Measurements from ENCODE around the gene JADE2. TPM values are rescaled to one million over a fixed set of nuclear protein-coding genes. Genes with fewer than 3 reads are reported as not detected.
"Not testable (repeated sequence)": the region's sequence is repeated elsewhere in the genome, so short reads cannot be mapped to it uniquely, and the experiment has no call there.

Gene JADE2
- total RNA-seq, 1 donor from 2014 or later: 14.2 TPM

DNA sequence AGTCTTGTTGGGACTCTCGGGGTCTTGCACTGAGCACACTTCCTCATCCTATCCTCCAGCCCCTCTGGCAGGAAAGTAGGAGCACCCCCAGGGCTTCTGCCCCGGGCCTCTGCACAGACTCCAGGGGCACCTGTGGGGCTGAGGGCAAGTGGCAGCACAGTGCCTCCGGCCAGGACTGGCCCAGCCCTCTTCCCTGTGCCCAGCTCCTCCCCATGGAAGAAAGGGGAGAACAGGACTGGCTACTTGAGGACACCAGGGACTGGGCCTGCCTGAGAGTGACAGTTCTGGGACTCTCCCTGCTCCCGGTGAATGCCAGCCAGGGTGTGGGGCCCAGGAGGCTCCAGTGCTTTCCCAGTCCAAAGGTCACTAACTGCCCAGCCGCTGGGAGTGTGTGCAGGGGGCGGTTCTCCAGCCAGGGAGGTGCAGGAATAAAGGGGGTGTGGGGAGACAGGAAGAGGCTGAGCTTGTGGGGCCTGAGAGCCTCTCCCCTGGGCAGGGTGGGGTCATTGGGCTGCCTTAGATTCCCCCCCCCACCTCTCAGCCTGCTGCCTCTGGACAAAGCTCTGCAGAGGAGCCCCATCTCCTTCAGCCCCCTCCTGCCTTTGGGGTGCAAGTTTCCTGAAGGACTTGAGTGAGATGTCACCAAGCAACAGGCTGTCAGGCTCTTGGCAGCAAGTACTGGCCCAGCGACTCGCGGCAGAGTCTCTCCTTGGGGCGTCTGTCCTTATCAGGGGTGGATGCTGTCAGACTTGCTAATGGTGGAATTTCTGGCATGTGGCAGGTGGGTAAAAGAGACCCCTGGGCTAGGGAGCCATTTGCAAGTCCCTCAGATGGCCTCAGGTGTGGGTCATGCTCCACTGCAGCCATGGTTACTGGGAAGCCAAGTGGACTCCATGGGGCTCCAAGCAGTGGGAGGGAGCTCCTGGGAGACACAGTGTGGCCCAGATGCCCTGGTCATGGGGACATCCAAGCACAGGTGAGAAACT, 19.1 kb upstream of the JADE2 start:
- peak; percentile 99 for DNase-seq (ENCODE audit: low spot score)
- ATAC-seq: peak; percentile 87

DNA sequence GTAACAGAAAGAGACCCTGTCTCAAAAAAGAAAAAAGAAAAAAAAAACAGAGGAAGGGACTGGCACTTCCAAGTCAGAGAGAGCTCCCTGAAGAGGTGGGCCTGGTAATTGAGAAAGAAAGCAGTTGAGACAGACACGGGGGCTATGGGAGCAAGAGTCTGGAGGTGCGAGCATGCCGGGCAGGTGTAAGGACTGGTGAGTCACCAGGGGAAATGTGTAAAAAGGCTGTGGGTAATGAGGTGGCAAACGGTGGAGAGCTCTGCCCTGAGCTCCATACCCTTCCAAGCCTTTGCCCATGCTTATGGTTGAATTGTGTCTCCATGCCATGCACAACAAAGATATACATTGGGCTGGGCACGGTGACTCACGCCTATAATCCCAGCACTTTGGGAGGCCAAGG, 18.0 kb upstream of the JADE2 start:
- ATAC-seq (no peak), DNase-seq (ENCODE audit: low spot score) (no peak)

- no peak for DNase-seq (ENCODE audit: low spot score)
These were observed 16.8 kb upstream of the JADE2 start for GRCh38 chr5:134508521-134509195.

DNA sequence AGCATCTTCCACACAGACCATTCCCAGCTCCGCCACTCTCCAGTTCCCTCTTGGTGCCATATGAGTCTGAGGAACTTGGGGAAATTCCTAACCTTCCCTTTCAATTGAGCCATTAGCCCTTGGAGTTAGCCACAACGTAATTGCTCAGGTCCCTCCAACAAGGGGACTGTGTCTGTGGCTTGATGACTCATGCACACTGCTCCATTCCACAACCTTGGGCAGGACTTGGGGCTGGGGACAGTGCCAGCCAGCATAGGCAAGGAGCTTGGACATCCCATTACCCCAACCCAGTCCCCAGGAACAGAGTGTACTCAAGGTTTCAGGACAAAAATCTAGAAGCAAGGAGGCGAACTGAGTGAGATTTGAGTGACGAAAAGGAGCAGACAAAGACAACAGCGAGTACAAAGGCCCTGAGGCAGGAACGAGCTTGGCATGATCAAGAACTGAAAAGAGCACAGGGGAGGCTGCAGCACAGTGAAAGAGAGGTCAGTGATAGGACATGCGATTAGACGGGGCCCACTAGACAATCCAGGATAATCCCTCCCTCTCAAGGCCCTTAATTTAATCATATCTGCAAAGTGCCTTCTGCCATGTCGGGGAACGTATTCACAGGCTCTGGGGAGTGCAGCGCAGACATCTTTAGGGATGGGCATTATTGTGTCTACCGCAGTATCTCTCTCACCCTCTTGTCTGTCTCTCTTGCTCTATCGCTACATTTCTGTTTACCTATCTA, 16.0 kb upstream of the JADE2 start:
- no peak for ATAC-seq
- no peak for DNase-seq (ENCODE audit: low spot score)

More at GRCh38 chr5:134508521-134509195, 16.8 kb upstream of the JADE2 start:
- ATAC-seq: no peak

GRCh38 chr5:134510970-134511795, 14.3 kb upstream of the JADE2 start:
- no peak for DNase-seq (ENCODE audit: low spot score)
- no peak for ATAC-seq

DNA sequence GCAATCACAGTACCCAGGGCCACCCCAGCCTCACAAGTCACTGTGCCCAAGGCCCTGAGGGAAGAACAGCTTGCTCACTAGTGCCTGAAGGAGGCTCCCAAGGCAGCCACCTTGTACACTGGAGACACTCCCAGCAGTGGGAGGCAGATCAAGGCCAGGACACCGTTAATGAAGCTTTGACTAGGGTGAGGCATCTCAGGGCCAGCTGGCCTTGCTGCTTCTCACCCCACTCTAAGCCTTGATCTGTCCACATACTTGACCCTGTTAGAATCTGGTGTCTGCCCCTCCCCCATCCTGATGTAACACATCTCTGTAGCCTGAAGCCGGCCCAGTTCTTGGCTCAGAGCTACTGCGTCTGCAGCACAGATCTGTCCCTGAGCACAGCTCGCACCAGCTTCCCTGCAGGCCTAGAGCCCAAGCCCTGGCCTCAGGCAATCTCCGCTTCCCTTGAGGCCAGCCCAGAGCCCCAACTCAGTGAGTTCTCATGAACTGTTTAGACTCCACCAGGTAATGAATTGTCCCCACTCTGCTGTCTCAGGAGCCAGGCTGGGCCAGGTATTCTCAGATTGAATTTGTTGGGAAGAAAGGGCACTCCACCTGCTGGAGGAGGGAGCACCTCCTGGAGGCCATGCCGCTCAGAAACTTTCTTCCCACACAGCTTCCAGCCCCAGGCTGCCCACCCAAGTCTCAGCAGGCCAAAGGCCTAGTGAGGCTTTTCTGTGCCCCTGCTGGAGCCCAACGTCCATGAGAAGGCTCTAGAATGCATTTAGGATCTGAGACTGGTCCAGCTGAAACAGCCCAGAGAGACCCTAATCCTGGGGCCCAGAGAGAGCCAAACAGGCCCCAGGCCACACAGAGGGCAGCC, 13.4 kb upstream of the JADE2 start:
- peak; percentile 95 for ATAC-seq
- peak; percentile 91 for DNase-seq (ENCODE audit: low spot score)

- no peak for DNase-seq (ENCODE audit: low spot score)
- ATAC-seq: no peak
These were observed 12.8 kb upstream of the JADE2 start for GRCh38 chr5:134512661-134512999.

- no peak for DNase-seq (ENCODE audit: low spot score)
- ATAC-seq: no peak
These were observed 9.7 kb upstream of the JADE2 start for GRCh38 chr5:134515801-134516200.

GRCh38 chr5:134516984-134517383, 8.5 kb upstream of the JADE2 start:
- not testable (repeated sequence) for ATAC-seq; DNase-seq (ENCODE audit: low spot score)

DNA sequence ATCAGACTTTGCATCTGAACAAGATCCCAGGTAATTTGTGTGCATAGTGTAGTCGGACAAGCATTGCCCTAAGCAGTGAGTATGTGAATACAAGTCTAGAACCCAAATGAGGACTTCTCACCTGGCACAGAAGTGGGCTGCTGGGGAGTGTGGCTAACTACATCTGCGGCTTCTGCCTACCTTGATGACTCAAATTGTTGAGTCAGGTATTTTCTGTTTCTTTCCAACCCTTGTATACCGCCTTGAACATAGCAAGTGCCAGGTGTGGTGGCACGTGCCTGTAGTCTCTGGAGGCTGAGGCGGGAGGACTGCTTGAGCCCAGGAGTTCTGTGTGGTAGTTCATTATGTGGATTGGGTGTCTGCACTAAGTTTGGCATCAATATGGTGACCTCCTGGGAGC, 7.9 kb upstream of the JADE2 start:
- ATAC-seq (no peak), DNase-seq (ENCODE audit: low spot score) (no peak)

GRCh38 chr5:134519989-134520388, 5.5 kb upstream of the JADE2 start:
- DNase-seq (ENCODE audit: low spot score) (no peak), ATAC-seq (peak; percentile 63)

DNA sequence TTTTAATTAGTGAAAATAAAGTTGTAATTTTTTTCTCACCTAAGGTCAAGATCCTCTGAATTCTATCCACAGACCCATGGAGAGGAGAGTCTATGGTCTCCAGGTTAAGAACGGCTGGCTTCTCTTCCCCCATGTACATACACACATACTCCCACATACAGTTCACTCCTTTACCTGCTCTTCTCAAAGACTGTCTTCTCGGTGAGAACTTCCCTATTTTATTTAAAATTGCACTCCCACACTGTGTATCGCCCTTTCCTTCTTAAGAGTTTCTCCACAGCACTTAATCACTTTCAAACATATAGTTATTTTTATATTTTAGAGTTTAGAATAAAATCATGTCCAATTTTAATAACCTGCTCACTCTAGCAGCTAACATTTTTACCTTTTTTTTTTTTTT, 3.6 kb upstream of the JADE2 start:
- ATAC-seq (no peak), DNase-seq (ENCODE audit: low spot score) (no peak)

- ATAC-seq: no peak
- DNase-seq (ENCODE audit: low spot score): no peak
These were observed 1.8 kb upstream of the JADE2 start for GRCh38 chr5:134523543-134524271.

GRCh38 chr5:134524272-134524825, 1.1 kb upstream of the JADE2 start:
- peak; percentile 39 for ATAC-seq
- peak; percentile 84 for DNase-seq (ENCODE audit: low spot score)

- ATAC-seq (peak; percentile 40), DNase-seq (ENCODE audit: low spot score) (peak; percentile 73)
These were observed 413 bp downstream of the JADE2 start for GRCh38 chr5:134525683-134526482.

DNA sequence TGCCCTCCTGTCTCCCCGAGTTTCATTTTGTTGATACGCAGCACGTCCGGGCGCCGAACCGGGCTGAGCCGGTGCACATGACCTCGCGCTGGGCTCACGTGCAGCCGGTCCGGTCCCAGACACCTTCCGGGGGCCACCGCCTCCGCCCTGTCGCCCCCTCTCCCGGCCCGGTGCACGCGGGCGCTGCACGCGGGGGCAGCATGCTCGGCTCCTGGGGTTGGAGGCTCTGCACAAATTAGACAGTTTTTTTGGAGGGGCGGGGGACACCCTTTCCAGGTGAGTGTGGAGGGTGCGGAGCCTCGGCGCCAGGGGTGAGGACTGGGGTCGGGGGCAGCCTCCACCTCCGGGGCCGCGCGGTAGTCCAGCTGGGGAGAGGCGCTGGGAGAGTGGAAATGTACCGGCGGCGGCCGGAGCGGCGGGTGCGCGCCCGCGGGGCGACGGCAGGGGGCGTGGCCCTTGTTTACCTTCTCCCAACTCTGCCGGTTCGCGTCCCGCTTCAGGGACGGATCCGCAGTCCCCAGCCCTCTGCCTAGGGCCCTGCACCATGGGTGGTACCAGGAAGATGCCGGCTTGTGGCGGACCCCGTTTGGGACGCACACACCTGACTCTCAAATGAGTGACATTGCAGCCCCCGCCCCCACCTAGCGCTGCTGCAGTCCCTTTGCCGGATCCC, 1.1 kb downstream of the JADE2 start:
- peak; percentile 83 for DNase-seq (ENCODE audit: low spot score)
- ATAC-seq: peak; percentile 57
